Measurements from ENCODE around the gene PPP2R5B. TPM values are rescaled to one million over a fixed set of nuclear protein-coding genes. Genes with fewer than 3 reads are reported as not detected.

PPP2R5B gene
- total and polyA plus RNA-seq, 9 of the 15 experiments (the other 6 are each of a cell fraction or from before 2014, with no cell fraction given) = 0.10 to 7.8 (median 3.3) TPM

DNA sequence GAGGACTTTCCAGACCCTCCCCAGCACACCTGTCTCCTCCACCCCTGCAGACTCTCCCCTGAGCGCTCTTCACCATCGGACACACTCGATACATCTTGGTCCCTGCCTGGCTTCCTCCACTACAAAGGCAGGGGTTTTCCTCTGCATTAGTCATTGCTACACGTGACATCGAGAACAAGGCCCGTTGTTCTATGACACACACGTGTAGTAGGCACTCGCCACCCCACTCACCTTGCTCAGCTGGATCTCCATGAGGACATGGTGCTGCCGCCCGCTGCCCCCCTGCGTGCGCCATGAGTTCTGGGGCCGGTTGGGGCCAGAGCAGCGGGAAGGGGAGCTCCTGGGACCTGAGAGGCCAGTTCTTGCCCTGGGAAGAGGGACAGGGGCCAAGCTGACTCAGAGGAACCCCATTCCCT lies 24.2 kb upstream of the PPP2R5B start (continued):
- TF ChIP-seq CHD2 (IDR thresholded peaks at IDR 0.05; ENCODE audit: low read depth, low read length) (no peak), SMC3 (conservative IDR thresholded peaks at IDR 0.05; ENCODE audit: insufficient read depth, low read depth, low read length) (no peak)

DNA sequence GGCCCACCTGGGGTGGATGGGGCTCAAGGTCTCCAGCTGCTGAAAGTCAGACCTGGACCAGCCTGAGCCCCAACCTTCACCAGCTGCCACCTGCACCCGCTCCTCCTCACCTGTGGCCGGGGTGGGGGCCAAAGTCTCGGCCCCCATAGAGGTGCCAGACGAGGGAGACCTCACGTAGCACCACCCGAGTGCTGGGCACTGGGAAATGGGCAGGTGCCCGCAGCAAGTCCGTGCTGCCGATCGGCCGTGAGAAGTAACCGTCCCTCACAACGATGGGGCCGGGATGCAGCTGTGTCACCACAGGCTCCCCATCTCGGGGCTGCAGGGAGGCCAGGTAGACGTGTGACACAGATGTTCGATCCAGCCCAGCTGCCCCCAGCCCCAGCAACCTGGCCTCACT lies 23.7 kb upstream of the PPP2R5B start:
- peaks cover 0 to 26% of the 10 kb centered on the region in 2 experiments; a peak in 3 of 5 replicates for H3K4me1 ChIP-seq (replicated peaks in 1 of 2; ENCODE audit: control insufficient read depth in 2 of 2, insufficient read depth in 2 of 2, low read length in 2 of 2)
- intact Hi-C loops (cut with micrococcal nuclease) = no loop called here
- CTCF ChIA-PET (ENCODE audit: low intra/inter-chr PET ratio) = no interaction called here

More for the DNA sequence above, 23.7 kb upstream of the PPP2R5B start:
- H3K9me1 ChIP-seq (ENCODE audit: control insufficient read depth, insufficient read depth, low read length) = no peaks in the 10 kb centered on the region
- FAIRE-seq = no peak
- TF ChIP-seq ZNF583 (CRISPR knock-in tag; IDR thresholded peaks at IDR 0.05) = no peak
- TF ChIP-seq POLR2G (IDR thresholded peaks at IDR 0.05; ENCODE audit: low read depth, low read length) = peak; percentile 57; the same call in 1 of the 2 replicates
- no peak overlapping the region for H3K4me2 ChIP-seq (ENCODE audit: insufficient read depth, low read length)
- no peak overlapping the region for H3K9ac ChIP-seq (ENCODE audit: insufficient read depth in 1 of 2, low read depth in 2 of 2, low read length in 2 of 2)
- no peaks in the 10 kb centered on the region for H4K20me1 ChIP-seq (replicated peaks; ENCODE audit: control insufficient read depth, insufficient read depth, low read length)
- no peak overlapping the region for H3K27ac ChIP-seq (ENCODE audit: extremely low read depth, low read depth, low read length)
- H3K36me3 ChIP-seq (ENCODE audit: control insufficient read depth, insufficient read depth, low read length) = peaks cover 83% of the 10 kb centered on the region; the same call in 2 of the 3 replicates
- POLR2A ChIA-PET = interaction anchor here (0.6 to 1.0 kb wide), 3 partner anchors 12 to 53 kb away, joined by 3 to 4 read pairs (median 3); no protein-coding TSS in a partner anchor
- in situ Hi-C loops (cut with MboI) = no loop called here
- BruUV-seq (replicated peaks) = no TSS peak
- 90% methylated on average over 12 of the region's 17 CpGs for WGBS (ENCODE audit: insufficient coverage, low coverage, missing lambda C conversion rate)
- H3K4me3 ChIP-seq = no peak overlapping the region
- no peak overlapping the region for H2AFZ ChIP-seq (ENCODE audit: low read depth, low read length)
- no peaks in the 10 kb centered on the region for H3K79me2 ChIP-seq (ENCODE audit: control insufficient read depth, insufficient read depth, low read length)
- no peaks in the 10 kb centered on the region for H3K27me3 ChIP-seq (ENCODE audit: control insufficient read depth in 2 of 2, insufficient read depth in 2 of 2, low read length in 2 of 2)
- DNase-seq (ENCODE audit: extremely low read depth in 1 of 4, low spot score in 3 of 4) = no peak
- no peak for ATAC-seq
- H3K9me3 ChIP-seq (replicated peaks; ENCODE audit: control insufficient read depth, insufficient read depth, low read depth, low read length) = no peaks in the 10 kb centered on the region
